Breast epithelium (tissue), 3 donors: ENCODE results near the gene SARM1.
A peak's percentile ranks its signal among the peaks of the same experiment; 100 is the strongest.

Experiments used
- POLR2A ChIP-seq: fragments of 450-650 bp; IDR thresholded peaks from one replicate; pipeline ENCODE4 v1.6.1; 2016; ENCODE audit warnings: antibody characterized with exemption, mild to moderate bottlenecking, moderate library complexity
- POLR2AphosphoS5 ChIP-seq, 3 donors: sonication (generic); formaldehyde crosslinking; IDR thresholded peaks; one replicate each; pipeline ENCODE4 v1.6.1; 2017; ENCODE audit warnings: antibody characterized with exemption in 3 of 3
- TF ChIP-seq, protein P1 (sequence below), 3 donors: fragments of 450-650 bp; IDR thresholded peaks; one replicate each; pipeline ENCODE4 v1.5.1; 2016 to 2017; ENCODE audit warnings: antibody characterized with exemption in 3 of 3, mild to moderate bottlenecking in 3 of 3, moderate library complexity in 3 of 3

- TF ChIP-seq POLR2A (no peak), POLR2AphosphoS5 (IDR thresholded peaks at IDR 0.05) (peak in 2 of 3 donors; percentile 9 to 14)
- TF ChIP-seq, protein P1, sequence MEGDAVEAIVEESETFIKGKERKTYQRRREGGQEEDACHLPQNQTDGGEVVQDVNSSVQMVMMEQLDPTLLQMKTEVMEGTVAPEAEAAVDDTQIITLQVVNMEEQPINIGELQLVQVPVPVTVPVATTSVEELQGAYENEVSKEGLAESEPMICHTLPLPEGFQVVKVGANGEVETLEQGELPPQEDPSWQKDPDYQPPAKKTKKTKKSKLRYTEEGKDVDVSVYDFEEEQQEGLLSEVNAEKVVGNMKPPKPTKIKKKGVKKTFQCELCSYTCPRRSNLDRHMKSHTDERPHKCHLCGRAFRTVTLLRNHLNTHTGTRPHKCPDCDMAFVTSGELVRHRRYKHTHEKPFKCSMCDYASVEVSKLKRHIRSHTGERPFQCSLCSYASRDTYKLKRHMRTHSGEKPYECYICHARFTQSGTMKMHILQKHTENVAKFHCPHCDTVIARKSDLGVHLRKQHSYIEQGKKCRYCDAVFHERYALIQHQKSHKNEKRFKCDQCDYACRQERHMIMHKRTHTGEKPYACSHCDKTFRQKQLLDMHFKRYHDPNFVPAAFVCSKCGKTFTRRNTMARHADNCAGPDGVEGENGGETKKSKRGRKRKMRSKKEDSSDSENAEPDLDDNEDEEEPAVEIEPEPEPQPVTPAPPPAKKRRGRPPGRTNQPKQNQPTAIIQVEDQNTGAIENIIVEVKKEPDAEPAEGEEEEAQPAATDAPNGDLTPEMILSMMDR (IDR thresholded peaks at IDR 0.05): peak in 1 of 3 donors; percentile 7
These were observed 35.3 kb upstream of the SARM1 start for GRCh38 chr17:28335959-28336871.
